HL-60/S4 (cell line): Measurements from ENCODE around the gene PPP4R3B.
"Not testable (repeated sequence)": the region's sequence is repeated elsewhere in the genome, so short reads cannot be mapped to it uniquely, and the experiment has no call there.

Experiments used
- in situ Hi-C: fragments of 300-500 bp; cut with MboI; formaldehyde crosslinking; loops from 2 replicates; pipeline ENCODE4 v1.14.3; 2022; ENCODE audit warnings: low sequenced_read_pairs

Gene PPP4R3B

DNA sequence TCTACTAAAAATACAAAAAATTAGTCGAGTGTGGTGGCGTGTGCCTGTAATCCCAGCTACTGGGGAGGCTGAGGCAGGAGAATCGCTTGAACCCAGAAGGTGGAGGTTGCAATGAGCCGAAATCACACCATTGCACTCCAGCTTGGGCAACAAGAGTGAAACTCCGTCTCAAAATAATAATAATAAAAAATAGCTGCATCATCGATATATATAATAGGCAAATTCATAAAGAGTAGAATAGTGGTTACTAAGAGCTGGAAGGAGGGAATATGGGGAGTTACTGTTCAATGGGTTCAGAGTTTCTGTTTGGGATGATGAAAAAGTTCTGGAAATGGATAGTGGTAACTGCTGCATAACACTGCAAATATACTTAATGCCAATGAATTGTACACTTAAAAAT is 20.6 kb downstream of the PPP4R3B start:
- in situ Hi-C loops: not testable (repeated sequence)

- in situ Hi-C loops: no loop called here
Measured at GRCh38 chr2:55595536-55595935, 21.9 kb downstream of the PPP4R3B start.

- in situ Hi-C loops: no loop called here
Measured at GRCh38 chr2:55592130-55592529, 25.3 kb downstream of the PPP4R3B start.

DNA sequence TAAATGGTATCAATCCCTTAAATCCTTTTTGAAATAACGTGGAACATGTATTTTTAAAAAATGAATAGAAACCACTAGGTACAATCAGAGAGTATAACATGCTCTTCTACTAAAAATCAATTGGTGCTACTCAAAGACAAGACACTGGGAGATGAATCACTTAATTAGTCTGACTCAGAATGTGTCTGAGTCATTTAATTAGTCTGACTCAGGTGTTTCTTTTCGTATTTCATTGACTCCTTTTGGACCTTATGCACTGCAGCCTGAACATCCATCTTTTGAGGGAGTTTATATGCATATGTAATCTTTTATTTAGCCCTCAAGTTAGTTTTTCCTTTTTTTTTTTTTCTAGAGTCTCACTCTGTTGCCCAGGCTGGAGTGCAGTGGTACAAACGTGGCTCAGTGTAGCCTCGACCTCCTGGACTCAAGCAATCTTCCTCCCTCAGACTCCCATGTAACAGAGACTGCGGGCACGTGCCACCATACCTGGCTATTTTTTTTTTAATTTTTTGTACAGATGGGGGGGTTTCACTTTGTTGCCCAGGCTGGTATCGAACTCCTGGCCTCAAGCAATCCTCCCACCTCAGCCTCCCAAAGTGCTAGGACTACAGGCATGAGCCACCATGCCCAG is 26.5 kb downstream of the PPP4R3B start:
- in situ Hi-C loops: no loop called here

GRCh38 chr2:55585451-55586080 is 31.9 kb downstream of the PPP4R3B start:
- in situ Hi-C loops: no loop called here

DNA sequence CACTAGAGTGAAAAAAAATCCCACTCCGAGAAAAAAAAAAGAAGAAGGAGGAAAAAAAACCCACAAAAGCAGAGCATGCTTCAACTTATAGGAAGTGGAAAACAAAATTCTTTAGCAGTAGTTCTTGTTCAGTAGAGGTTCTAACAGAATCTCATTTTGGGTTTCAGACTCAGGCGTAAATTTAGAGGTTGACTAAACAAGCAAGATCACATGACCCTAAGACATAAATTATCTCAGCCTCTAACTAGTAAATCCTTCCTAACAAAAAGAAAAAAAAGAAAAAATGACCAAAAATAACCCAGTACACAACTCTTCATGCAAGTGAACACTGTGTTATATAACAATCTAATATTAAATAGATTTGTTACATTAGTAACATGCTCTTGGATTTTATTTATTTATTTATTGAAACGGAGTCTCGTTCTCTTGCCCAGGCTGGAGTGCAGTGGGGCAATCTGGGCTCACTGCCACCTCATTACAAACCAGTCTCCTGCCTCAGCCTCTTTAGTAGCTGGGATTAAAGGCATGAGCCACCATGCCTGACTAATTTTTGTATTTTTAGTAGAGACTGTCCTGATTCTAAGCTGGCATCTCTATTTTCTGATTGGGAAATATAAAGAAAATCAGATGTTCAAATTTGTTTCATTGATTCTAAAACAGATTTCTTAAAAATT is 35.4 kb downstream of the PPP4R3B start:
- in situ Hi-C loops: no loop called here

DNA sequence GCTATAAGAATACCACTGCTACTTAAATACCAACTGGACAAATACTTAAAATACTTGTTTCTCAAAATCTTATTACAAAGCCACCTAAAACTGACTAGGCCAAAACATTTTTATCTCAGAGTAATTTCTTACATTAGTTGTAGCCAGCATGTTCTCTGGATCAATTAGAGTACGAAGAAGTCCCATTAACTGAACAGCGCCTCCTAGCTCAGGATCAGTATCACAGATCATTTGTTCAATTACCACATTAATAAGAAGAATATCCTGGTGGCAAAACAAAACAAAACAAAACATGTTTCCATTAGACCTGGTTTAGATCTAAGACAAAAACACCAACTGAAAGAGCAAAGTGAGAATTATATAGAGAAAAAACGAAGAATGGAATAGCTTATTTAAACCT is 36.0 kb downstream of the PPP4R3B start:
- in situ Hi-C loops: no loop called here

- in situ Hi-C loops: not testable (repeated sequence)
Measured at GRCh38 chr2:55569002-55569401, 48.4 kb downstream of the PPP4R3B start.

GRCh38 chr2:55567298-55567697 is 50.1 kb downstream of the PPP4R3B start:
- in situ Hi-C loops: no loop called here

DNA sequence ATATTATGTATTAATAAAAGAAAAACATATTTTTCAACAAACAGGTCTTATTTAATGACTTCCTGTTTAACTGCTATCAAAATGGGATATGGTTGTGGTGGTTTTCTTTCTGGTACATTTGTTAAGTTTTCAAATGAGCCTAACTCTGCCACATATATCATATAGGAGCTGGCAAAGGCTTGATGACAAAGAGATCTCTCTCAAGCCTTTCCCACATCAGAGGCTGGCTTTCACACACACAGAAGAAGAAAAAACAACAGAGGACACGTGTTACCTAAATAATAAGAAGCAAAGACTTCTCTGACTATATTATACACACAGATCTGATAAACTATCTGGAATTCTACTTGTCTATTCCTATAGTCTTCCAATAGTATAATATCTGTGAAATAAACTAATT is 51.8 kb downstream of the PPP4R3B start:
- in situ Hi-C loops: no loop called here

- in situ Hi-C loops: no loop called here
Measured at GRCh38 chr2:55560855-55561254, 56.6 kb downstream of the PPP4R3B start.

DNA sequence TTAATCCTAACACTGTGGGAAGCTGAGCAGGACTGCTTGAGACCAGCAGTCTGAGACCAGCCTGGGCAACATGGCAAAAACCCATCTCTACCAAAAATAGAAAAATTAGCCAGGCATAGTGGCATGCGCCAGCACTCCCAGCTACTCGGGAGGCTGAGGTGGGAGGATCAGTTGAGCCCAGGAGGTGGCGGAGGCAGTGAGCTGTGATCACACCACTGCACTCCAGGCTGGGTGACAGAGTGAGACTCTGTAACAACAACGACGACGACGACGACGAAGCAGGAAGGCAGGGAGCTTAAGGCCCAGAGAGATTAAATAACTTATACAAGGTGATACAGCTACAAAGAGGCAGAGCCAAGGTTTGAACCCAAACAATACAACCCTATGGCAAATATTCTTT is 60.6 kb downstream of the PPP4R3B start:
- in situ Hi-C loops: no loop called here

DNA sequence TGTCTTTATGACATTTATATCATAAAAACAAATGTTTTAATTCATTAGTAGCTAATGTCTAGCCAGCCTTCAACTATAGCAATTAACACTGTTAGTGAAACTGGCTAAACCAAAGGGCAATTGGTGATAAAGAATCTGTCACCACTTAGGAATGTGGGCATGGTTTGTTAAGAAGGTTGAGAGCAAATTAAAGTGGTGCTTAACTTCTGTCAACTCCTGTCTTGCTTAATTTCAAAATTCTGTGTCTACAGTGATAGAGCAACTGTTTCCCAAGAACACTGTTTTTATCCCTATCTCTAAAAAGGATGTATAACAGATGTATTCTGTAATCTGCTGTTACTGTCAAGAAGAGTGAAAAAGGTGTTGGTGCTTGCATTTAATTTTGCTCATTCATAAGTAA is 61.4 kb downstream of the PPP4R3B start:
- in situ Hi-C loops: no loop called here

GRCh38 chr2:55553321-55553720 is 64.1 kb downstream of the PPP4R3B start:
- in situ Hi-C loops: no loop called here

GRCh38 chr2:55550368-55551102 is 66.9 kb downstream of the PPP4R3B start:
- in situ Hi-C loops: no loop called here

GRCh38 chr2:55547679-55548078 is 69.7 kb downstream of the PPP4R3B start:
- in situ Hi-C loops: not testable (repeated sequence)

GRCh38 chr2:55547001-55547400 is 70.4 kb downstream of the PPP4R3B start:
- in situ Hi-C loops: no loop called here

DNA sequence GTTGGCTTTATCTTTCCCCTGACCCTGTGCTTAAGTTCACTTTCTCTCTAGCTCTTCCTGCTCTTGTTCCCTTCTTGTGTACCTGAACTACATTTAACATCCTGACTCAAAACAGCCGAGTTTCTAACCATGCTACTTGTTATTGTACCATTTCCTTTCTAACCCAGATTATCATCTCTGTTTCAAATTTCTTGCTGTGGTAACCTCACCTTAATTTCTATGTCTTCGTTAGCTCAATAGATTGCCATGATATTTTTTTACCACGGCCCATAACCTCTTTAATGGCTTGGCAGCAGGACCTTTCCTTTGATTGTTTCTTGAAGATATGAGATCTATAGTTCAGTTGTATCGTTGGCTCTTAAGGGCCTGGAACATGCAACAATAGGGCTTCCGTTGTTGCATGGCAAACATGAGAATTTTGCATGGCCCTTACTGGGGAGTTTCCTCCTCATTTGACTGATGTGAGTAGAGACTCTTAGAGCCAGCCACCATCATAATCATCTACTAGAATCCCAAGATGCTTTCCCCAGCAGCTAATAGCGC is 86.8 kb downstream of the PPP4R3B start:
- in situ Hi-C loops: no loop called here

DNA sequence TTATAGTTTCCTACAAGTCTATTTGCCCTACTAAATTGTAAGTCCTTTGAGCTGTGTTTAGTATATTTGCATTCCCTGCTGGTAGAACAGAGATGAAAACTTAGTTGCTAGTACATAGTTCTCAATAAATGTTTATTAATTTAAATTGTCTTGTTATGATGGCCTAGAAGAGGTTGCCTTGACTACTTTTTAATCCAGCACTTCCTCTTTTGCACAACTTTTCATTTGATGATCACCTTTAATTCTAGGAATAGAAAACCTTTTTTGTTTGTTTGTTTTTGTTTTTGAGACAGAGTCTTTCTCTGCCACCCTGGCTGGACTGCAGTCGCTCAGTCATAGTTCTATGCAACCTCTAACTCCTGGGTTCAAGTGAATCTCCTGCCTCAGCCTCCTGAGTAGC is 91.2 kb downstream of the PPP4R3B start:
- in situ Hi-C loops: no loop called here

GRCh38 chr2:55524884-55525437 is 92.5 kb downstream of the PPP4R3B start:
- in situ Hi-C loops: no loop called here
